GM10847 (cell line): ENCODE results near the gene EPHA7.

Source experiments
- POLR2A ChIP-seq: IDR thresholded peaks from 2 replicates; pipeline ENCODE4 v1.6.1; 2011; ENCODE audit not compliant: insufficient read length; ENCODE audit errors: extremely low read depth

EPHA7 gene

GRCh38 chr6:93352604-93353003 lies 66.8 kb downstream of the EPHA7 start:
- no peak for TF ChIP-seq POLR2A

GRCh38 chr6:93351222-93351621 lies 68.1 kb downstream of the EPHA7 start:
- no peak for TF ChIP-seq POLR2A

GRCh38 chr6:93350774-93351173 lies 68.6 kb downstream of the EPHA7 start:
- TF ChIP-seq POLR2A, result no peak

- TF ChIP-seq POLR2A, result no peak
Observed at GRCh38 chr6:93344333-93344835, 75.0 kb downstream of the EPHA7 start.

GRCh38 chr6:93343476-93343875 lies 75.9 kb downstream of the EPHA7 start:
- no peak for TF ChIP-seq POLR2A

- TF ChIP-seq POLR2A, result no peak
Observed at GRCh38 chr6:93341900-93342613, 77.3 kb downstream of the EPHA7 start.

GRCh38 chr6:93337772-93338394 lies 81.5 kb downstream of the EPHA7 start:
- no peak for TF ChIP-seq POLR2A

GRCh38 chr6:93337014-93337413 lies 82.3 kb downstream of the EPHA7 start:
- no peak for TF ChIP-seq POLR2A

- no peak for TF ChIP-seq POLR2A
Observed at GRCh38 chr6:93329301-93330000, 89.9 kb downstream of the EPHA7 start.

GRCh38 chr6:93327857-93328256 lies 91.5 kb downstream of the EPHA7 start:
- no peak for TF ChIP-seq POLR2A

- TF ChIP-seq POLR2A, result no peak
Observed at GRCh38 chr6:93325761-93326160, 93.6 kb downstream of the EPHA7 start.

GRCh38 chr6:93323630-93324029 lies 95.7 kb downstream of the EPHA7 start:
- TF ChIP-seq POLR2A, result no peak

GRCh38 chr6:93322651-93323050 lies 96.7 kb downstream of the EPHA7 start:
- no peak for TF ChIP-seq POLR2A

GRCh38 chr6:93319304-93319703 lies 100.1 kb downstream of the EPHA7 start:
- no peak for TF ChIP-seq POLR2A

- no peak for TF ChIP-seq POLR2A
Observed at GRCh38 chr6:93318121-93318520, 101.2 kb downstream of the EPHA7 start.

GRCh38 chr6:93317592-93317991 lies 101.8 kb downstream of the EPHA7 start:
- no peak for TF ChIP-seq POLR2A
